Body of pancreas (tissue), 4 donors: ENCODE data around the gene NAA11. TPM values are rescaled to one million over a fixed set of nuclear protein-coding genes. Genes with fewer than 3 reads are reported as not detected.

ENCODE experiments used
- ATAC-seq: fragments of 150-250 bp; one replicate; pipeline ENCODE4 v1.9.1; 2016
- DNase-seq, 4 donors: peaks; one replicate each; pipeline ENCODE4 v3.0.0-alpha.2; 2019
- H3K27ac ChIP-seq, 4 donors: fragments of 200-600 bp; sonication (generic); 1 replicate in 3 of 4; 2 replicates in 1 of 4; pipeline versions ENCODE4 v1.5.1 to v1.6.1; 2016 to 2019; ENCODE audit warnings: mild to moderate bottlenecking in 1 of 4, mixed read lengths in 1 of 4, moderate library complexity in 1 of 4
- H3K27me3 ChIP-seq, 2 donors: fragments of 200-600 bp; sonication (generic); one replicate each; pipeline ENCODE4 v1.6.0; 2016; ENCODE audit warnings: mild to moderate bottlenecking in 1 of 2
- H3K36me3 ChIP-seq, 2 donors: fragments of 200-600 bp; sonication (generic); replicated peaks in 1 of 2; 2 replicates each; pipeline ENCODE4 v1.5.1; 2016; ENCODE audit warnings: low read depth in 2 of 2; ENCODE audit not compliant: insufficient read depth in 1 of 2
- H3K4me1 ChIP-seq: fragments of 200-600 bp; sonication (generic); one replicate; pipeline ENCODE4 v1.6.0; 2016
- H3K4me3 ChIP-seq, 2 donors: fragments of 200-600 bp; sonication (generic); 1 replicate in 1 of 2; 2 replicates in 1 of 2; pipeline ENCODE4 v1.5.1; 2016 to 2019
- H3K9me3 ChIP-seq, 3 donors: fragments of 200-600 bp; sonication (generic); 1 replicate in 2 of 3; 2 replicates in 1 of 3; pipeline ENCODE4 v1.5.1; 2016
- POLR2A ChIP-seq, 3 donors: fragments of 450-650 bp; IDR thresholded peaks; one replicate each; pipeline ENCODE4 v1.6.1; 2016; ENCODE audit warnings: antibody characterized with exemption in 3 of 3, mild to moderate bottlenecking in 2 of 3
- WGBS, 2 donors: methylation state at CpG; one replicate each; pipeline ENCODE4 v1.1.5; 2017; 5-methylcytosine and 5-hydroxymethylcytosine counted together
- intact Hi-C: fragments of 100-400 bp; cut with DNase I; formaldehyde crosslinking; loops from one replicate; pipeline ENCODE4 v1.15.1; 2023
- total RNA-seq, 2 donors: library from RNA; depleted of rRNA; stranded (reverse); fragments of >200 nt; gene quantifications; one replicate each; pipeline ENCODE4 v1.1.0, GENCODE V29; 2016
- TF ChIP-seq, protein P1 (sequence below), 7 experiments: fragments of 450-650 bp in 4 of 7; fragments of 200-600 bp in 3 of 7; sonication (generic) in 3 of 7; IDR thresholded peaks; one replicate each; pipeline ENCODE4 v1.5.1; 2016 to 2019; ENCODE audit warnings: antibody characterized with exemption in 7 of 7

The NAA11 gene
- total RNA-seq, 2 donors from 2014 or later, result not detected

DNA sequence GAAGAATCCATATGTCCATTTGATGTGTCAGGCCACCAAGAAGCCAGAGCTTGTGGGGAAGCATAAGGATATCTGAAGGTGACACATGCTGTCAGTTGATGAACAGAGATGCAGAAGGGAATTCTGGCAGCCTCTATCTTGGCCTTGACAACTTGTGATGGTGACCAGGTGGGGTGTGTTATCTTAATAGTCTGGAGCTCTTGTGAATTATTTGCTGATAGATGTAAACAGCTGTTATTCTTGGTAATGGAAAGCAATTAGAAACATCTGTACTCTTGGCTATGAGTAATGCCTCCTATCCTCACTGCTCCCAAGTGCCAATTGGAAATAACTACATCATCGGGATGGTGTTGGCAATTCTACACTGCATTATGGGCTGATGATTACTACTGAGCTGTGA lies 51.9 kb downstream of the NAA11 start:
- WGBS, 2 donors, result 54 to 76% methylated on average over 1 of the region's 1 CpG
- no peaks in the 10 kb centered on the region for H3K9me3 ChIP-seq
- intact Hi-C loops, result no loop called here
- no peaks in the 10 kb centered on the region for H3K4me1 ChIP-seq
- H3K27ac ChIP-seq, result no peak overlapping the region
- H3K27me3 ChIP-seq, result no peaks in the 10 kb centered on the region
- H3K4me3 ChIP-seq, result no peak overlapping the region
- DNase-seq (no peak), ATAC-seq (no peak)
- no peak for TF ChIP-seq POLR2A (IDR thresholded peaks at IDR 0.05)
- TF ChIP-seq, protein P1, sequence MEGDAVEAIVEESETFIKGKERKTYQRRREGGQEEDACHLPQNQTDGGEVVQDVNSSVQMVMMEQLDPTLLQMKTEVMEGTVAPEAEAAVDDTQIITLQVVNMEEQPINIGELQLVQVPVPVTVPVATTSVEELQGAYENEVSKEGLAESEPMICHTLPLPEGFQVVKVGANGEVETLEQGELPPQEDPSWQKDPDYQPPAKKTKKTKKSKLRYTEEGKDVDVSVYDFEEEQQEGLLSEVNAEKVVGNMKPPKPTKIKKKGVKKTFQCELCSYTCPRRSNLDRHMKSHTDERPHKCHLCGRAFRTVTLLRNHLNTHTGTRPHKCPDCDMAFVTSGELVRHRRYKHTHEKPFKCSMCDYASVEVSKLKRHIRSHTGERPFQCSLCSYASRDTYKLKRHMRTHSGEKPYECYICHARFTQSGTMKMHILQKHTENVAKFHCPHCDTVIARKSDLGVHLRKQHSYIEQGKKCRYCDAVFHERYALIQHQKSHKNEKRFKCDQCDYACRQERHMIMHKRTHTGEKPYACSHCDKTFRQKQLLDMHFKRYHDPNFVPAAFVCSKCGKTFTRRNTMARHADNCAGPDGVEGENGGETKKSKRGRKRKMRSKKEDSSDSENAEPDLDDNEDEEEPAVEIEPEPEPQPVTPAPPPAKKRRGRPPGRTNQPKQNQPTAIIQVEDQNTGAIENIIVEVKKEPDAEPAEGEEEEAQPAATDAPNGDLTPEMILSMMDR (IDR thresholded peaks at IDR 0.05), result no peak
- no peaks in the 10 kb centered on the region for H3K36me3 ChIP-seq

DNA sequence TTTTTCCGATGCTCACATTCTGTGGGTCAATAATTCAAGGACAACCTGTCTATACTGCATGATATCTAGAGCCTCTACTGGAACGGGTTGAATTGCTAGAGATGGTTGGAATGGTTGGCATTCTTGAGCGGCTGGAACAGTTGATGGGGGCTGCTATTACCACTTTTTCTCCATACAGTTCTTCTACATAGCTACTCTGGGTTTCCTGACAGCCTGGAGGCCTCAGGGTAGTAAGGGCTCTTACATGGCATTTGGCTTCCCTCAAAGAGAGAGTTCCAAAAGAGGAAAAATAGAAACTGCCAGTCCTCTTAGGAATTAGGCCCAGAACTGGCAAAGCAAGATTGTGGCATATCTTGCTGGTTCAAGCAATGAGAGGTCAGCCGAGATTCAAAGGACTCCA lies 53.1 kb downstream of the NAA11 start:
- ATAC-seq (no peak), DNase-seq (no peak)
- Histone ChIP-seq H3K4me1 (no peaks in the 10 kb centered on the region), H3K4me3 (no peak overlapping the region), H3K27ac (no peak overlapping the region), H3K9me3 (no peaks in the 10 kb centered on the region), H3K27me3 (no peaks in the 10 kb centered on the region), H3K36me3 (no peaks in the 10 kb centered on the region)
- 49 to 60% methylated on average over 4 of the region's 4 CpGs for WGBS, 2 donors
- TF ChIP-seq, protein P1 (IDR thresholded peaks at IDR 0.05), result no peak
- TF ChIP-seq POLR2A (IDR thresholded peaks at IDR 0.05), result no peak
- intact Hi-C loops, result no loop called here

DNA sequence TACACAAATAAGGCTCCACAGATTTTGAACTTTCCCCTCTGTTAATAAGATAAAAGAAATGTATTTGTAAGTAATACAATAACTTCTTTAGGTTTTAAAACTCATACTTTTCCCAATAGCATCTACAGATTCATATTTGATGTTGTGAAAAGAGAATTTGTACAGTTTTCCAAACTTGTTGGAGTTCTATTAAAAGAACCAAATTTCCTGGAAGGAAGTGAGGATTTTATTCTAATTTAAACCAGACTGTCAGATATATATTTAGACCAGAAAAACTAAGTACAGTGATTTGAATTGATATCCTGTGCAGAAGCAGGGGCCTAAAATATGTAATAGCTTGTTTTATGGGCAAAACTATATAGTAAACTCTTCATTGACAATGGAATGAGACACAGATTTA lies 53.7 kb downstream of the NAA11 start:
- no peak for ATAC-seq
- H3K36me3 ChIP-seq, result no peaks in the 10 kb centered on the region

DNA sequence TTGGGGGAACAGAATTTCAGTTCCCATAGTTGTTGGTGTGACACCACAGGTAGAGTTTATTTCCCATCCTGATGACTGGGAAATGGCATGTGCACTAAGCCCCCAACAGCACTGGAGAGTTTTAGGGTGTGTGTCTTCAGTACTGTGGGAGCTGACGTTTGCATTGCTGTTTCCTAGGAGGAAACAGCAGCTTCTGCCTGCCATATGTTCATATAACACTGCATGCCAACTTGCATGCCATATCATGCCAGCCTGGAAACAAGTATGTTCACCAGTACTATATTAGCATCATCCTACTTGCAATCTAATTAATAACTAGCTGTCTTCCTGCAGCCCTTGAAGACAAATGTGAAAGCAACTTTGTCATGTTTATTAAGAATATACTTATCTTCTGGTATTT lies 58.2 kb downstream of the NAA11 start:
- H3K4me3 ChIP-seq, result no peak overlapping the region
- no peaks in the 10 kb centered on the region for H3K4me1 ChIP-seq
- TF ChIP-seq POLR2A (IDR thresholded peaks at IDR 0.05), result no peak
- no peak overlapping the region for H3K27ac ChIP-seq
- no peaks in the 10 kb centered on the region for H3K36me3 ChIP-seq
- no peaks in the 10 kb centered on the region for H3K9me3 ChIP-seq
- DNase-seq, result no peak
- intact Hi-C loops, result no loop called here
- WGBS, 2 donors, result 25 to 32% methylated on average over 1 of the region's 1 CpG
- H3K27me3 ChIP-seq, result no peaks in the 10 kb centered on the region
- no peak for ATAC-seq

More for the DNA sequence above, 53.7 kb downstream of the NAA11 start:
- Histone ChIP-seq H3K4me3 (no peak overlapping the region), H3K27ac (no peak overlapping the region), H3K9me3 (no peaks in the 10 kb centered on the region), H3K4me1 (no peaks in the 10 kb centered on the region), H3K27me3 (no peaks in the 10 kb centered on the region)
- DNase-seq, result no peak
- TF ChIP-seq, protein P1 (IDR thresholded peaks at IDR 0.05), result no peak
- no peak for TF ChIP-seq POLR2A (IDR thresholded peaks at IDR 0.05)
- intact Hi-C loops, result no loop called here

Other genes starting within 250 kb of the NAA11 start
- not detected for gene GK2, start 82.2 kb upstream of the NAA11 start, total RNA-seq